GM19324 (cell line): ENCODE results near the gene PXDC1.
"Not testable (repeated sequence)": the region's sequence is repeated elsewhere in the genome, so short reads cannot be mapped to it uniquely, and the experiment has no call there.

Source experiments
- ATAC-seq: cut with Tn5 transposase; IDR thresholded peaks from one replicate; pipeline ENCODE4 v1.9.1; 2021; ENCODE audit warnings: mild to moderate bottlenecking, moderate library complexity; ENCODE audit not compliant: unreplicated experiment, low FRiP score

The PXDC1 gene

GRCh38 chr6:3764516-3765335 lies 13.2 kb upstream of the PXDC1 start:
- no peak for ATAC-seq

- ATAC-seq: no peak
Observed at GRCh38 chr6:3762852-3763251, 11.3 kb upstream of the PXDC1 start.

DNA sequence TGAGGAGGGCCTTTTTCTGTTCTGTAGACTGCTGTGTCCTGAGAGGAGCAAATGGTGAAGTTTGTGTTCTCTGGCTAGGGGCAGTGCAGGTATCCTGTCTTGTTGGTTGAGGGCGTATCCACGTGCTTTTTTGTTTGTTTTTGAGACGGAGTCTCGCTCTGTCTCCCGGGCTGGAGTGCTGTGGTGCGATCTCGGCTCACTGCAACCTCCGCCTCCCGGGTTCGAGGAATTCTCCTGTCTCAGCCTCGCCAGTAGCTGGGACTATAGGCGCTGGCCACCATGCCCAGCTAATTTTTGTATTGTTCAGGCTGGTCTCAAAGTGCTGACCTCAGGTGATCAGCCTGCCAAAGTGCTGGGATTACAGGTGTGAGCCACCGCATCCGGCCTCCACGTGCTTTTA lies 10.8 kb upstream of the PXDC1 start:
- ATAC-seq: no peak

- no peak for ATAC-seq
Observed at GRCh38 chr6:3761989-3762270, 10.4 kb upstream of the PXDC1 start.

DNA sequence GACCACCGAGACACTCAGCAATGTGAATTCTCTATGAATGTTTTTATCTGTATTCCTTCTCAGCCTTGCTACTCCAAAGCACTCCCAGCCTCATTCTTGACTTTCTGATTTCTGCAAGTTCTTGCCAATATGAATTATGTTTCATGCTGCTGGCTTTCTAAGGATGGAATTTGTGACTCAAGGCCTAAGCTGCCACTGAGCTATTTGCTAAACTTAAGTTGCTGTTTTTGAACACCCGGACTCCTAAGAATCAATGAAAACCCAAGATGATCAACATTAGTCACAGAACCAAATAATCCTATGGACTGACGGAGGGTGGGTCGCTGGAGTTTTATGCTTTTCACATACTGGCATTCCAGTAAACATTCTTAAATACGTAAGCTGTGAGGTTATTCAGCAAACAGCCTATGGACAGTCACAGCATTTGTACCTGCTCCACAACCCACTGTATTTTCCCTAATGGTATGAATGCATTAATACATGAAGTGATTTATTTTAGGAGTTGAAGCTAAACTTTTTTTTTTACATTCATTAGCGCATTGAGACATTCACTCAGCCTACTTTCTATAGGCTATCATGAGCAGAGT lies 8.2 kb upstream of the PXDC1 start:
- ATAC-seq: no peak

GRCh38 chr6:3758842-3759144 lies 7.3 kb upstream of the PXDC1 start:
- ATAC-seq: no peak

- ATAC-seq: not testable (repeated sequence)
Observed at GRCh38 chr6:3757998-3758841, 6.7 kb upstream of the PXDC1 start.

- no peak for ATAC-seq
Observed at GRCh38 chr6:3757241-3757641, 5.7 kb upstream of the PXDC1 start.

- ATAC-seq: no peak
Observed at GRCh38 chr6:3756546-3756945, 5.0 kb upstream of the PXDC1 start.

GRCh38 chr6:3755637-3756545 lies 4.4 kb upstream of the PXDC1 start:
- no peak for ATAC-seq

GRCh38 chr6:3754776-3755175 lies 3.3 kb upstream of the PXDC1 start:
- no peak for ATAC-seq

GRCh38 chr6:3754032-3754725 lies 2.7 kb upstream of the PXDC1 start:
- ATAC-seq: not testable (repeated sequence)

- no peak for ATAC-seq
Observed at GRCh38 chr6:3753228-3753835, 1.8 kb upstream of the PXDC1 start.

DNA sequence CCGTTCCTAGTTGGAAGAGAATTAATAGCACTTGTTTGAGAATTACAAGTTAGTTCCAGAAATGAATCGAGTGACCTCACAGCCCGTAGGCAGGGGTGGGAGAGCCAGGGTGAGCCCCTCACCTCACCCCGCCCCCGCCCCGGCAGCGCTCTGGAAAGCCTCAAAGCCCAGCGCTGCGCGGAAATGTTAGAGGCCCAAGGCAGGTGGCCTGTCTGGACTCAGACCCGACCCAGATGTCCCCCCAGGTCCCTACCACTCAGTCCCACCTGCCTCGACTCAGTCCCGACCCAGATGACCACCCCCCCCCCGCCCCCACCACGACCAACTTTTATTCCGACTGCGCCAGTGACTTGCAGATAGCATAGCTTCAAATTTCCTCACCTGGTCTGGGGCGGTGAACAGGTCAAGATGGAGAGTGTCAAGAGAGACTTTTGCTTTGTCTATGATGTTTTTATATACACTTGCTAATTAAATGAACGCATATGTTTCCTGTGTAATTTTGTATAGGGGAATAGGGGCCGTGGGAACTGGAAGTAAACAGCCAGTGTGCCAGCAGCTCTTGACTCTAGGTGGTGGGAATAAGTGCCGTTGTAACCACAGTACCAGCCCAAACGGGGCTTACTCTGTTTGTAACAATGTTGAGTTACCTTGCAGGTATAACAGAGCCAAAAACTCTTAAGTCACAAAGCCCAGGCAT lies 1.2 kb upstream of the PXDC1 start:
- ATAC-seq: no peak

DNA sequence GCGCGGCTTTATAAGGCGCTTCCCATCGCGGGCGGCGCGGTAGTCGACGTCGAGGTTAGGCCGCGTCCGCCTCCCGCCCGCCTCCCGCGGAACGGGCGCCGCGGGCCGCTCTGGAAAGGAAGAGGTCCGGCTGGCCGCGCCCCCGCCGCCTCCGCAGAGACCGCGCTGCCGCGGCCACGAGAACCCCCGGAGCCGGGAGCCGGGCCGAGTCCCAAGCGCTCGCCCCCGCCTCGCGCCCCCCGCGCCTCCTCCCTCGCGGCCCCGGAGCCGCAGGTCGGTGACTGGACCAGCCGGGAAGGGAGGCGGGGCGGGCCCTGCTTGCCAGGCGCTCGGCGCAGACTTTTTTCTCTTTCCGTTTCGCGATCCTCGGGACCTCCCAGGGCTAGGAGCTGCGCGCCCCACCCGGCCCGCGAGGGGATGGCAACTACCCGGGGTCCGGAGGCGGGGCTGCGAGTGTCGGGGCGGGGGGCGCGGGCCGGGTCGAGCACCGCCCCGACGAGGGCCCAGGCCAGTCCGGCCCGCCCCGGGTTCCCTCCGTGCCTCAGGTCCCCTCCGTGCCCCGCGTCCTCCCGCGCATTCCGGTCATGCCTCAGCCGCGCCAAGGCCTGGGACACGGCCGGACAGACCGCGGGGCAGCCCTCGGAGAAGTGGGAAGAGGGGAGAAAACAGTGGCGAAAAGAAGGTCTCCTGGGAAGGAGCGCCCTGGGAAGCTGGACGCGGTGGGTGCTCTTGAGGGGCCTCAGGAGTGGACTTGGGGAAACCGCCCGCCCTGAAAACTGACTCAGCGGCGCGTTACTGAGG lies 417 bp upstream of the PXDC1 start:
- peak; percentile 55 for ATAC-seq

DNA sequence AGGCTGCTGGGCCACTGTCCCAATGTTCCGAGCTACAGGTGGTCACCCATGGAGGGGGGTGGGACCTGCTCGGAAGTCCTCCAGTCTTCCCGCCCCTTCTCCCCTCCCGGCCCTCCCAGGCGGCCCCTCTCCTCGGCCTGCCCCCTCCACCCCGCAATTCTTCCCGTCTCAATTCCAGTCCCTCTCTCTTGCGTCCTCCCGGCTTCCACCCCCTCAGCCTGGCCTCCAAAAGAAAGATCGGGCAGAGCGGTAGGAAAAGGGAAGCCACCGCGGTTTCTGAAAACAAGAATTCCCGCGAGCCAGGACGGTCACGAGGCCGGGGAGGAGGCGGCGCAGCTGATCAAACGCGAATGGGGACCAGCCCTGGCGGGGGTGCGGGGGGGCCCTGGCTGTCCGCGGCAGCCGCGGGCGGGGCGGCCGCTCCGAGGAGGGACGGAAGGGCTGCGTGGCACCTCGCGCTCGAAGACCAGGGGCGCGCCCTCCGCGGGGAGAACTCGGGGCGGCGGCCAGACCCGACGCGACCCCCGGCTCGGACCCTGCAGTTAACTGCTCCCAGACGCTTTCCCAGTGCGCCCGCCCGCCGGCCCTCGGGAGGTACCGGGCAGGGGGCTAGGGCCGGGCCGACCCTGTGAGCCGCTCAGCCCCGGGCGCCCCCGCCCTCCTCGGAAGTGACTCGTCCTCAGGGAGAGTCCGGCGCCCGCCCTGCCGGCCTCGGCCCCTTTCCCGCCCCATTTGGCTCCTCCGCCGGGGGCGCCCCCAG lies 1.0 kb downstream of the PXDC1 start:
- ATAC-seq: no peak

- ATAC-seq: no peak
Observed at GRCh38 chr6:3749977-3750316, 1.6 kb downstream of the PXDC1 start.
